HG03097 (cell line): ENCODE measurements around the gene STARD5.

Experiments used
- ATAC-seq: cut with Tn5 transposase; IDR thresholded peaks from one replicate; pipeline ENCODE4 v1.9.1; 2021; ENCODE audit not compliant: unreplicated experiment, low FRiP score

STARD5 gene

GRCh38 chr15:81296186-81296585 lies 27.8 kb downstream of the STARD5 start:
- no peak for ATAC-seq

DNA sequence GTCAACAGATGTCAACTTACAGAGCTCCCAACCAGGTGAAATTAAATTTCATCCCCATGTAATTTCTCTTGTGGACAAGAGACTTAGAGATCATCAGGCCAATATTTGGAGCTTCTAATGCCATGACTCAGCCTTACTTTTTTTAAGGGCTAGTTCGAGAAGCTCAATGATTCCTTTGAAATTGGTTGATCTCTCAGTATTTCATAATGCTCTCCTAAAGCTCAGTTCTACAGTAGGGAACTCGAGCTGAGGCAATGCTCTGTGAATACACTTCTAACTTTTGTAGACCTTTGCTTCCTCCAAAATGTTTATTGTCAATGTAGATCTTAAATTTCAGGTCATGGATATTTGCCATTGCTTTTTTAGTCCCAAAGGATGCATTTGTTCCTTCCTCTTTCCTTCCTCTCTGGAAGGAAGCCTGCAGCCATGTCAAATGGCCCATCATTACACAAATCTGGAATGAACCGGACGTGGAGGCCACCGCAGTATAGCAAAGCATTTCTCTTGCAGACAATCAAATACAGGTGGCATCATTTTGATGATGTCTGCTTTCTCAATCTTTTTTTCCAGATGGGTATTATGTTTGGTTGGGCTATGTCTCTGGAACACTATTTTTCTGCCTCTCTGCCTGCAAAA lies 28.3 kb downstream of the STARD5 start:
- ATAC-seq: no peak

DNA sequence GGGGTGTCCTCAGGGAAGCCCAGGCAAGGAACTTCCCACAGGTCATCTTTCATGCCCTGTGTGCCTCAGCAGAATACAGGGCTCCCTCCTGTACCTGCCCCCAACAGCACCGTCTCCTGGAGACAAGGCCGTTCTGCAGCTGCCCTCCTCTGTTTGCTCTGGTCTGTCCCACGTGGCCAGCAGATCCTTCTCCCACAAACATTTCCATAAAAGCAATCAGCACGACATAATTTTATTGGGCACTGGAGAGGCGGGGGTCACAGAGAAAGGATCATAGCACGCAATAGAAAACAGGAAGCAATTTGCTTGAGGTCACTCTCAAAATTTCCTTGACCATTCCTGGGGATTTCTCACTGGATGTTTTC lies 29.4 kb downstream of the STARD5 start:
- ATAC-seq: no peak

DNA sequence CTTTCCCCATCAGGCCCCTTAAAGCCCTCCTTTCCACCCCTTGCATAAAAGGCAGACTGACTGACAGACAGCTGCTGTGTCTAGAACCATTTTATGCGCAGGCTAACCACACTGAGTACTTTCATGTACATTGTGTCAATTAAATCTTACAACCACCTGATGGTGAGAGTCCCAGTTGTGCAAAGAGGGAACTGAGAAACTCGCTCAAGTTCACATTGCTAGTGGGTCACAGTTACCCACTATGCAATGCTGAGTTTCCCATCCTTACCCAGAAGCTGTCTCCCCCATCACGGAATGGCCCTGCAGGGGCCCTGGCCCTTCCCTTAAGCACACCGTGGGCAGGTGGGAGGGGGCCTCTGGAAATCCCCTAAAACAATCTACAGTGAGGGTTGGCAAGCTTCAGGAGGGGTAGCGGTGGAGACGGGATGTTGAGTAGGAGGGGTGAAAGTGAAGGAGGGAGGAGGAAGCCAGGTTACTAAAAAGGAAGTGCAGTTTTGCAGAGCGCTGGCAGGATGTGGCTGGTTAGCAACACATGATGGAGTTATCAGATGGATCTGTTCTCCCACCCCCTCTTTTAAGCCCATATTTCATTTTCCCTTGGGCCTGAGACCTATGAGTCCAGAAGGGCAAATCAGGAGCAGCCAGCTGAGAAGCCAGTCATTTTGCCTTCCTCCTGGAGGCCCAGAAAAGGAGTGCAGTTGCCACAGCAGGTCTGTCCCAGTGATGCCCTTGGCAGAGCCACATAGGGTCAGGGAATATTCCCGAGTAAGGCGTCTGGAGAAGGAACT lies 30.0 kb downstream of the STARD5 start:
- peak; percentile 62 for ATAC-seq

GRCh38 chr15:81292523-81293001 lies 31.4 kb downstream of the STARD5 start:
- ATAC-seq: peak; percentile 19

DNA sequence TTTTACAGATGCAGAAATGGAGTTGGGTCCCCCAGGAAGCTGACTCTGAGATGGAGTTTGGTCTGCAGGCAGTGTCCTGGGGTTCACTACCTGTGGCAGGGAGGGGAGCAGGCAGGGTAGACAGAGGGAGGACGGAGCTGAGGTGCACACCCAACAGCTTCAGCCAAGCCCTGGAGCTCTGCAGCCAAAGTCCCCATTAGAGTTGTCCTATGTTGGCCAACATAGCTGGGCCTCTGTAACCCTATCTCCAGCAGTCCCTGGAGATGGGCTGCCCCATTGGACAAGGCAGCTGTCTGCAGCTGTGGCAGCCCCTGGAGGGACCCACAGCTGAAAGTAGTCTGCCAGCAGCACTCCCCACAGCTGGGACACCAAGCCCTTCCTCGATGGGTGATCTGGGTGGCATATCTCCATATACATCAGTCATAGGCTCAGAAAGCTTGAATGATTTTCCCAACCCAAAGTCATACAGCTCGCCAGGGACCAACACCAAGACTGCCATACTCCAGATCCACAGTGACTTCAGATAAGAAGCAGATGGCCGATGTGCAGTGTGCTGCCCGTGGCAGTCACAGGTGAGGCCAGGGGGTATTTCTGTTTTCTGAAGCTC lies 31.9 kb downstream of the STARD5 start:
- no peak for ATAC-seq

DNA sequence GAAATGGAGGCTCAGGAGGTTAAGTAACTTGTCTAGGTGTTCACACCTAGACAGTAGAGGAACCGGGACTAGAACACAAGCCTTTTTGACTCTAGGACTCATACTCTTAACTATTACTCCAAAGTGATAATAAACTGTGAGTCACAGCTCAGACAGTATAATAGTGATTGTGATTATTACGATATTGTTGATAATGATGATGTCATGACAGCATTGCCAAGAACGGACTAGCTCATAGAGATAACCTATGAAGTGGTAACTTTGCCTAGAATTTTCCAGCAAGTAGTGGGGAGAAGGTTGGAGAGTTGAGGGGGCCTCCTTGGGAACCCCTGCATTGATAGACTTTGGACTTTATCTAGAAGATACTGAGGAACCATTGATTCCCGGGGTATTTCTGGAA lies 34.0 kb downstream of the STARD5 start:
- no peak for ATAC-seq

DNA sequence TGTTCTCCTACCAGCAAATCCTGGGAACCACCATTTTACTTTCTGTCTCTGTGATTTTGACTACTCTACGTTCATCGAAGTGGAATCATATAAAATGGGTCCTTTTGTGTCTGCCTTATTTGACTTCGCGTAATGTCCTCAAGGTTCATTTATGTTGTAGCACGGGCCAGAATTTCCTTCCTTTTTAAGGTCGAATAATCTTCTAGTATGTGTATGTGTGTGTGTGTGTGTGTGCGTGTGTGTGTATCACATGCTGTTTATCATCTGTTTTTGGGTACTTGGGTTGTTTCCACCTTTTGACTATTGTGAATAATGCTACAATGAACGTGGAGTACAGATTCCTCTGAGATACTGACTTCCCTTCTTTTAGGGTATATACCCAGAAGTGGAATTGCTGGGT lies 35.3 kb downstream of the STARD5 start:
- ATAC-seq: no peak

GRCh38 chr15:81288040-81288439 lies 35.9 kb downstream of the STARD5 start:
- ATAC-seq: no peak

DNA sequence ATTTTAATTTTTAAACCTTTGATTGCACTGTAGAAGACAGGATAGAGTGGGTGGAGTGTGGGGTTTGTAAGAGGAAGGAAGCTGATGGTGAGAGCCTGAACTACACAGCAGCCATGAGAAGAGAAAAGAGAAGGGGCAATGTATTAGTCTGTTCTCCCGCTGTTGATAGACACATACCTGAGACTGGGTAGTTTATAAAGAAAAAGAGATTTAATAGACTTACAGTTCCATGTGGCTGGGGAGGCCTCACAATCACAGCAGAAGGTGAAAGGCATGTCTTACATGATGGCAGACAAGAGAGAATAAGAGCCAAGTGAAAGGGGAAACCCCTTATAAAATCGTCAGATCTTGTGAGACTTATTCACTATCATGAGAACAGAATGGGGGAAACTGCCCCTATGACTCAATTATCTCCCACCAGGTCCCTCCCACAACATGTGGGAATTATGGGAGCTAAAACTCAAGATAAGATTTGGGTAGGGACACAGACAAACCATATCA lies 37.3 kb downstream of the STARD5 start:
- no peak for ATAC-seq

DNA sequence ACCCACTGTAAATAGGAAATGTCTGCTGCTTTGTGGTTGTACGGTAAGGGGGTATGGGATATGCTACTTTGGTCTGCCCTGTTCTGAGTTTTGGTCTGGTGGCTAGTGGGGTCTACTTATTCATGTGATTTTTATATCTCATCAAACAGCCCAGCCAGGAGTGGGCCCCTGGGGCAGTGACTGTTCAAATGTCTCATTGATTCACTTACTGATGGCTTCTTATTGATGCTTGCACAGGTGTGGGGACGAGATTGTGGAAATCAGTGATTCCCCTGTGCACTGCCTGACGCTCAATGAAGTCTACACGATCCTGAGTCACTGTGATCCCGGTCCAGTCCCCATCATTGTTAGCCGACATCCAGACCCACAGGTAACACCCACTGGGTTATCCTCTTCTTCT lies 38.5 kb downstream of the STARD5 start:
- ATAC-seq: no peak

GRCh38 chr15:81284256-81285031 lies 39.5 kb downstream of the STARD5 start:
- ATAC-seq: no peak

DNA sequence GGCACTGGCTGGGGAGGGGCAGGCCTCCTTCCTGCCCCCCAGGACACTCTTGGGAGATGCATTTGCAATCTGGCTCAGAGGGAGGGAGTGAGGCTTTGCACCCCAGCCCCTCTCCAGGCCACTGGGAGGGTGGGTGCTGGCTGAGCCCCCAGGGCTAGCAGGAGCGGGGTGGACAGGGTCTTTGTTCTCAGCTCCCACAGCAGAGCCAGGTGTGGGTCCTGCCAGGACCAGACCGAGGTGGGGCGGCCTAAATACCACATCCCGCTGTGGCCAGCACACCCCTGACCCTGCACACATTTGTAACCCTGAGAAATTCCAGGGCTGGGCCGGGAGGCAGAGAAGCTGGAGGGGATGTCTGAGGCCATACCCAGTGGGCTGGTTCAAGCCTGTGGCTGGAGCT lies 41.0 kb downstream of the STARD5 start:
- ATAC-seq: no peak

DNA sequence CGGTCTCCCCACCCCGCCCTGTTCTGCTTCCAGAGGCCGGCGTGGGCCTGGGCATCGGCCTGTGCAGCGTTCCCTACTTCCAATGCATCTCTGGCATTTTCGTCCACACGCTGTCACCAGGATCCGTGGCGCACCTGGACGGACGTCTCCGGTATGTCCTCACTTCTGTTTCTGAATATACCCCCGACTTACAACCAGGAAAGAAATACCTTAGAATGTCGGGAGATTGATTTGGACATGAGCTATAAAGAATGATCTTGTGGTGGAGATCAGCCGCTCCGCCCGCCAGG lies 41.4 kb downstream of the STARD5 start:
- no peak for ATAC-seq

DNA sequence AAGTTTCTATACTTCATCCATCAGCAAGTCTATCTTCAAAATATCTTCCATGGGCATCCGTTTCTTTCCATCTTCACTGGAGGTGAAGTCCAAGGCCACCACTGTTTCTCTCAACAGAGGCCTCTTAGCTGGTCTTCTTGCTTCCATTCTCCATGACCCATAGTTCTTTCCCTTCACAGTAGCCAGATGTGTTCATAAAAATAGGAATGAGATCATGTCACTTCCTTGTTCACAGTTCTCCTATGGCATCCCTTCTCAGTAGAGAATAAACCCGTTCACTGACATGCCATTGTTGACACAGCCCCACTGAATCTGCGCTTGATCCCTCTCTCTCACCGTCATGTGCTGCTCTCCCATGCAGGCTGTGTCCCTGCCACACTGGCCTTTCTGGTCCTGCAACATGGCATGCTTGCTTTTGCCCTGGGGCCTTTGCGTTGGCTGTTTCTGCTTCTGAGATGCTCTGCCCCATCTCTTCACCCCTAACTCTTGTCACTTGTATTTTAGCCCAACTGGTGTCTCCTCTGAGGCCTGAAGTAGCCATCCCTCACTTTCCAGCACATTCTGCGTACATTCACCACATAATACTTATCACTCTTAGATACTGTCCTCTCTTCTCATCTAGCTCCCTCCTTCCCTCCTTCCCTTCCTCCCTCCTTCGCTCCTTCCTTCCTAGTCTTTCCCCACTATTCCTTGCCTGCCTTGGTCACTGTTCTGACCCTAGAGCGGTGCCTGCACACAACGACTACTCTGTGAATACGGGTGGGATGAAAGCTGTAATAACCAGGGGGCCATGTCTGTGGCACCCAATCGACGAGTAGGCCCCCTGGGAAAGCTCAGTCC lies 42.0 kb downstream of the STARD5 start:
- ATAC-seq: no peak

DNA sequence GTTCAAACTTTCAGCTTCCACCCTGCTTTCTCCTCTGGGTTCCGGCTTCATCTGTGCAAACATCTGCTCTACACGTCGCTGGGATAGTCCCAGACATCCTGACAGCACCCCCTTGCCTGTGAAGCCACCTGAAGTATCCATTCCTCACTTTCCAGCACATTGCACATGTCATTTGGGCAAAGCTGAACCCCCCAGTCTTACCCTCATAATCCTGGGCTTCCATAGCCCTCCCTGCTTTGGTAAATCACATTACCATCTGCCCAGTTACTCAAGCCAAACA lies 42.5 kb downstream of the STARD5 start:
- ATAC-seq: no peak

DNA sequence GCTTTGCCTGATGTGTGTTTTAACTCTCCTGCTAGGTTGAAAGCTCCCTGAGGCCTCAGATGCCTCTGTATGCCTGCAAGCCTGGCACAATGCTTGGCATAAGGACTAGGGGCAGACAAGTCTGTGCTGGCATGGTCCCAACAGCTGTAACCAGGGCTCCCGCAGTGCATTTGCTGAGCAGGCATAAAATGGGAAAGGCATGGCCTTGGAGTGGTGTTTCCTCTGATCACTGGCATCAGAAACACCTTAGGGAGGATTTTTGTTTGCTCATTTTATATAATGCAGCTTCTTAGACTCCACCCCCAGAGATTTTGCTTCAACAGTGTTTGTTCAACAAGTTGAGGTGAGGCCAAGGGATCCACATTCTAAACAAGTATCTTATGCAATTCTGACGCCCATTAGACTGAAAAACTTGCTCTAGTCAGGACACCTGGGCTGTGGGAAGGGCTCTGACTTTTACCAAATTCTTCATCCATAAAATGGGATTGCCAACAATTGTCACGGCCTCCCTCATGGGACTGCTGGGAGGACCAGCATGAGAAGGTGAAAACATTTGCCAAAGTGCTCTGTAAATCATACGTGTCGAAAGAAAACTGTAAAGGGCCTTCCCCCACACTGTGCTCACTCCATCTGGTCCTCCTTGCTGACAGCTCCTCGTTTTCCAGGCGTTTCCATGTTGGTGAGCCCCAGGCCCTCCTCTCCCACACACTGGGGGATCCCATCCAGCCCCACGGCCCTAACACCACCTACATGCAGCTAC lies 43.1 kb downstream of the STARD5 start:
- ATAC-seq: no peak

- no peak for ATAC-seq
Observed at GRCh38 chr15:81279621-81280485, 44.1 kb downstream of the STARD5 start.
